ENCODE results near the gene N4BP2.

N4BP2 gene

DNA sequence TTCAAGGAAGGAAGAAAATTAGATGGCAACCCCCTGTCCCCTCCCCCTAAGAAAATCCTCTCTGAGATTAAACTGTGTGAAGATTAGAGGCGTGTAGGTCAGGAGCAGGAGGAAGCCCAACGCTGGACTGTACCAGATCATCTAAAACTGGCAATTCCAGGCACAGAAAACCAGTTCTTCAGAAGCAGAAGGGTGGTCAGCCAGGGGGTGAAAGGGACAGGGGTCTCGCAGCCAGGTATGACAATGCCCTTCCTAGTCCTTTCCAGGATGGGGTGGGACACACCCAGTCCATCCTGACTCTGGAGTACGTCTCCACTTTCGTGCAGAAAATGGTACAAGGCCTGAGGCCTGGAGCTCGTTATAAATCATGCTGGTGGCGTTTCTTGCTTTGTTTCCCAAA lies 136.9 kb downstream of the N4BP2 start:
- DNase-seq: no peak

DNA sequence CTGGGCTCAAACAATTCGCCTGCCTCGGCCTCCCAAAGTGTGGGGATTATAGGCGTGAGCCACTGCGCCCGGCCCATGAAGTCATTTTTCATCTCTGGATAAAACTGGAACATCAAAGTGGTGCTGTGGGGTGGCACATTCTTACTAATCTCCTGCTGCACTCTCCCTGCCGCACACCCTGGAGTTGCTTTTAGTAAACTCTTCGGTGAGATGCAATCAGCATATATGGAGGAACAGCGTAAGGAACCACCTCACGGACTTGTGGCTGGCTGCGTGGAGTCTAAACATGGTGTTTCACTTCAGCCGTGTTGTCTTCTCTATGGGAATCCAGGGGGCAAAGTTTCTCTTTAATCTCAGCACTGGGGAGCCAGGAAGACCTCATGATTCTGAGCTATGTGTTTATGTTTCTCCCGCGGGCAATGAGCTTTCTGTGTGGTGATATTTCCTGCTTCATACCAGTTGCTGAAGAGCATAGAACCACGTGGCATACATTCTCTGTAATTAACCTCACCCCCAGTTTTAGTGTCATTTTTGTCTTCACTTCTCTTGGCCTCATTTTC lies 138.0 kb downstream of the N4BP2 start:
- no peak for DNase-seq

DNA sequence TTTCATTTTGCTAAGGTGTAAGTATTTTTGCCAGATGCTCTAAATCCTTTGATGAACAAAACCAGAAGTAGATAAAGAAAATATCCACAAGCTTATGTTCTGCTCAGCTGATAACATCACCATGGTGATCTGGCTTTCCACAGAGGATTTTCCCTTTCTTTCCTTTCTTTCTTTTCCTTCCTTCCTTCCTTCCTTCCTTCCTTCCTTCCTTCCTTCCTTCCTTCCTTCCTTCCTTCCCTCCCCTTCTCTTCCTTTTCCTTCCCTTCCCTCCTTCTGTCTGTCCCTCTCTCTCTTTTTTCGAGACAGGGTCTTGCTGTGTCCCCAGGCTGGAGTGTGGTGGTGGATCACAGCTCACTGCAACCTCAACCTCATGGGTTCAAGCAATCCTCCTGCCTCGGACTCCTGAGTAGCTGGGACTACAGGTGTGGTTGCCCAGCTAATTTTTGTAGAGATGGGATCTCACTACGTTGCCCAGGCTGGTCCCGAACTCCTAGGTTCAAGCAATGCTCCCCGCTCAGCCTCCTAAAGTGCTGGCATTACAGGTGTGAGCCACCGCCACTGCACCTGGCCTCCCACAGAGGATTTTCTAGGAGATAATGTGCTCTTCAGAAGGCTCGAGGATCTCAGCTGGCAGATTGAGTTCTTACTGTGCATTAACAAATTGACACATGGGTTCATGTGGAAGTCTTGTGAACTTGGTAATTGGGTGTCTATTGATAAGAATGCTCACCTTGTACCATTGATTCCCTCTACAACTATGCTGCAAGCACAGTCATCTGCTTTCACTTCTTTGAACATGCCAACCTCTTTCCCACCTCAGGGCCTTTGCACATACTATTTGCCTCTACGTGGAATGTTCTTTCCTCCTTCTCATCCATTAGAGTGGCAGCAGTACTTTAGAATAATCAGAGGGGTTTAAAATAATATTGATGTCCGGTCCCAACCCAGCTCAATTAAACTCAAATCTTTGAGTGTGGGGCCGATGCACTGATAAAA lies 138.8 kb downstream of the N4BP2 start:
- no peak for DNase-seq

DNA sequence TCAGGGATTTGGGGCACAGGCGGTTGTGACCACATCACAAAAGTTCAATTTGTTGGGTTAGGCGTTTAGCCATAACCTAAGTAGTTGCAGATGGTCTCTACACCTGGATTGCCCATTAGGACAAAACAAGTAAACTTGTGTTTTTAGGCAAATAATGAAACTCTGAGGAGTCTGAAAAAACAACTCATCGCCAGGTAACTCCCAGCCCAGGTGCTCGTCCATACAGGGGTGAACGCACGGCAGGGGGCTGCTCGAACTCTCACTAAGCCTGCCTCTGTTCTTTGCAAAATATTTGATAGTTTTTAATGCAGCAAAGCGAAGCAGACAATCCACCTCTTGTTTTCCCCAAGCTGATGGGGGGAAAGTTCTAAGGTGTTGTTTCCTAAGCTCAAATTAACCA lies 139.6 kb downstream of the N4BP2 start:
- no peak for DNase-seq

DNA sequence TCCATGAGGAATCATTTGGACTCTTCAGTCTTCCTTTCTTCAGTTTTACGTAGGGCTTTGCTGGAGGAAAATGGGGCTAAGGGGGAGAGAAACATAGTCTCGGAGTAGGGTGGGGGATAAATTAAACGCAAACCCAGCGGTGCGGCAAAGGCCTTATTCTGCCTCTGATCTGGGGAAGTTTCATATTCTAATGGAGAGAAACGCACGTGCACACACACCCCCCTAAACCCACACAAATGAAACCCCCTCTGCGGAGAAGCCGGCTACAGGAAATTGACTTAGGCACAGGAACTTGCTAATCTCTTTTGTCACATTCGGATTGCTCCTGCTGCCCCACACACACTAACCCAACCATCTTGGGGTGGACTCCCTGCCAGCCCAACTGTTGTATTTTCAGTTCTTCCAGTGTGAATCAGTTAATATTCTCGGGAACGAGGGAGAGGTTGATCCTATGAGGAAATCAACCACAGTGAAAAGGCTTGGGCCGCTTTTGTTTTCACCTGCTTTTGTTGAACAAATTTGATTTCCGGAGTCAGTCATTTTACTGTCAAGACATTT lies 140.2 kb downstream of the N4BP2 start, which contains the start of gene RHOH:
Gene RHOH, plus strand, starts transcription at position 308 of the 558 bp plus-strand sequence. CDS start 46,356 bp downstream, outside the sequence.
- DNase-seq: no peak

DNA sequence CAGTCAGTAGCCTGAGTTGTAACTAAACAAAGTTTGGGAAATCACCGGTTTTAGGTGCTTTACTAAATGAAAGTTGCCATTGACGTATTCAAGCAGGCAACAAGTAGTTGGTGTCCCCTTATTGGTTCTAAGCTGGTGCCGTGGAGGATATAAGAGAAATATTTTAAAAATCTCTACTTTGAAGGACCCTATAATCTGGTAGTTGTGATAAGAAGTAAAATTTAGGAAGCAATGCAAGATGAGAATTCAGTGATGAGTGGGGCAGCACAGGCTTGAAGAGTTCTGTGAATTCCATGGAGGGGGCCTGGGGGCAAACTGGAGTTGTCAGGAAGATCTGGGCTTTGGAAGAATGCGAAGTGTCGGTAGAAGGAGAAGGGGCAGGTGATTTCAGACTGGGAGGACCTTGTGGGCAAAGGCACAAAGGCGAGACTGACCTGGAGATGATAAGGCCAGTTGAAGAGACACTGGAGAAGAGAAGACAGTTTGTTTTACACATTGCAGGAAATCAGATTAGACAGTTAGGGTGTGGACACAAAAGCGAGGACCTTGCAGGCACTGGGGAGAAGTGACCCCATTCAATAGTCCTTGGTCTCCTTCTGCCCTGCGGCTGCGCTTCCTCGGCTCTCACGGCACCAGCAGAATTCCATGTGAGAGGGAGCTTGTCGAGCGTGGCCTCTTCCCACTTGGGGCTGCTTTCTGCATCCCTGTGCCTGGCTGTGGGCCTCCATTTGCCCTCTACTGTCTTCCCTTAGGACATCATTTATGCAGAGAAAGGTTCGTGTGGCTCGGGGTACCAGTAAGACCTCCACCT lies 141.4 kb downstream of the N4BP2 start:
- no peak for DNase-seq

DNA sequence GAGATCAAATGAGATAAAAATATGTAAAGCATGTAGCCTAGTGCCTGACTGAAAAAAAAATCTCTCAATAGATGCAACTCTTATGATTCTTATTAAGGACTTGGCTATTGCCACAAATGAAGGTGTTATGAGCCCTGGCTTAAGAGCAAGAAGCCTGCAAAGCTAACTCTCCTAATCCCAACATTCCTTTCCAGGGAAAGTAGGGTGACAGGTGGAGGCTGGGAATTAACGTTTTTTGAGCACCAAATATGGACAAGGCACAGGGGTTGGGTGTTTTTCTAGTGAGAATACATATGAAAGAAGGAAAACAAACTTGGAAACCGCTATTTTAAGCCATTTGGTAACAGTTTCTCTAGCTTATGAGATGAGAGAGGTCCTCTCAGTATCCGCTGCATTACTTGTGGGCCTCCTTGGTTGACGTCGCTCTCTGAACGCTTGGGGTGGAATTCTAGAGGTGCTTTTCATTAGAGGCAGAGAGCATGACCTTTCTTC lies 142.6 kb downstream of the N4BP2 start:
- no peak for DNase-seq

DNA sequence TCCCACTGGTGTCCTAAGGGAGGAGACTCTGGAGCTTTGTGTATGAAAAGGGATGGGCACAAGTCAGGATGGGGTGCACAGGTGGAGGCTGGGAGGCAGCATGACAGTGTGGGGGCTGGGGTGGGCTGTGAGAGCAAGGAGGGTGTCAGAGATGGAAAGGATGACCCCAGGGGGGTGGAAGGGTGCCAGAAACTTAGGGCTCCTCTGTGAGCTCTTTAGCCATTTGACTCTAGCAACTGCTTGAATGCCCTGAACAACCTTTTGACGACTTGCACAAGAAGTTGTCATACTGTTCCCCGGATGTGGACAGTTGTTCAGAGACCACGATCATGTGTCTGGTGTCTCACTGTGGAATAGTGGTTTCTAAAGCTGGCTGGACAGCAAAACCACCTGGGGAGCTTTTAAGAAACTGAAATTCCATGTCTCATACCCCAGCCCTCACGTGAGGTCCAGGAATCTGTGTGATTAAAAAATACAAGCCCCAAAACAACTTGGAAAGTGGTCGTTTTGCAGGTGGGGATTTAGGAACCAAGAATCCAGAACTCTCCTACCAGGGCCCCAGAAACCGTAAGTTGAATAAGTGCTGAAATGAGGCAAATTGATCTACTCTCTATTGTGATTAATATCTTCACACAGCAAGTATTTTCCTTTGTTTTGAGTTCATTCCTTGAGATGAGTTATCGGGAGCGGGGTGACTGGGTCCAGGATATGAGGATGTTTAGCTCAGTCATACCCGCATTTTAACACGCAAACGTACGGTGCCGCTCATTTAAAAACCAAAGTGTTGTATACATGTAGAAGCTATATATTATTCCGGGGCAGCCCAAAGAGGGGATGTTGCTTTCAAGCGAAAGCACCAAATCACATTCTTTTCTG lies 143.6 kb downstream of the N4BP2 start:
- DNase-seq: no peak

DNA sequence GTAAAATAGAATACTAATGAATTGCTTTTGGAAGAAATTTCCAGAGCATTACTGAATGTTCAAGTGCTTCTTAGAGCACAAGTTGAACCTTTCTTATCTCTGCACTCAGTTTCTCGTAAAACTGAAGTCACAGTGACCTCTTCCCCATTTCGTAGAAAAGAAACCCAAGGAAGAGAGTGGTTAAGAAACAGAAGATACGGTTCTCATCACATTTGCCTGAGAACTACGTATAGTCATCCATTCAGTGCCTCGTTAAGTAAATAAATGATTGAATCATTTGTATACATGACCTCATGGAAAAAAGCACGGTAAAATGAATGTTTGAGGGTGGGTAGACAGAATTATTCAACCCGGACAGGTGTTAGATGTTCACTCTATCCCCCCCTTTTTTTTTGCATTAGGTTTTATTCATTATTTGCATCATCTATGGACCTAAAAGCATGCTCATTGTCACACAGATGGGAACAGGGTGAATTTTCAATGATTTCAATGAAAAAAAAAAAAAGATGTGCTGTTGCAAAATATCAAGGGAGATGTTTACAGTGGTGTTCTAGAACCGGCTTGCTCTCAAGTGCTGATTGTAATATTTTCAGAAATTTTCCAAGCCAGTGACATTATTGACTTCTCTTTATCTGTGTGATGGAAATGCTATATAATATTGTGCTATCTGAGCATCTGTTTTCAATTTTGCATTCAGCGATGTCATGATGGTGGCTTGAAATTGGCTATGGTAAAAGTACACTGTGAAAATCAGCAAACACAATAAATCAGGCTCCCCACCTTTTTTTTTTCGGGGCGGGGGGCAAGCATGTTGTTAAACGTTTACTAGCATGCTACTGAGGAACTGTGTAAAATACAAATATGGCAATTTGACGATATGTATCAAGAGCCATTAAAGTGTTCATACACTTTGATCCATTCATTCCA lies 144.5 kb downstream of the N4BP2 start:
- no peak for DNase-seq

DNA sequence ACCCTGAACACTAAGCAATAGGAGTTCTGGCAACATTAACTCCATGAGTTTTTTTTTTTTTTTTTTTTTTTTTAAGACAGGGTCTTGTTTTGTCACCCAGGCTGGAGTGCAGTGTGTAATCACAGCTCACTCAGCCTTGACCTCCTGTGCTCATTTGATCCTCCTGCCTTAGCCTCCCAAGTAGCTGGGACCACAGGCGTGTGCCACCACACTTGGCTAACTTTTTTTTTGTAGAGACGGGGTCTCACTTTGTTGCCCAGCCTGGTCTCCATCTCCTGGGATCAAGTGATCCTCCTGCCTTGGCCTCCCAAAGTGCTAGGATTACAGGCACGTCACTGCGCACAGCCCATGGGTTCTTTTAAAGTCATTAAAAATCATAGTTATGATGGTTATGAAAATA lies 145.2 kb downstream of the N4BP2 start:
- no peak for DNase-seq

DNA sequence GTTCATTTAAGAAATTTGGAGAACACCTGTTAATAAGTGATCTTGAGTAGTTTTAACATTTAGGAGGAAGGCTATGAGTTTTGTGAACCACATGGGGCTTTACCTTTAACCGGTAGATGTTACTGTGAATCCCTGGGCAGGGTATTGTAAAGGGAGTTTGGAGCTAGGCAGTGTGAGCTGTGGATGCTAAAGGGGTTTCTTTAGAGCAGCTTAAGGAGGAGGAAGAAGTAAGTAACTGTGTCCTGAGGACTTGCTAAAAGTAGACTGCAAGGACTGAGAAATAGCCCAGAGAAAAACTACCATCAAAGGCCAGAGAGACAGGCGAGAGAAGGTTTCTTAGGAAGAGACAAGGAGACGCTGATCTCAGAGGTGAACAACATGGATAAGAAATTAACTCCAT lies 145.8 kb downstream of the N4BP2 start:
- DNase-seq: no peak

DNA sequence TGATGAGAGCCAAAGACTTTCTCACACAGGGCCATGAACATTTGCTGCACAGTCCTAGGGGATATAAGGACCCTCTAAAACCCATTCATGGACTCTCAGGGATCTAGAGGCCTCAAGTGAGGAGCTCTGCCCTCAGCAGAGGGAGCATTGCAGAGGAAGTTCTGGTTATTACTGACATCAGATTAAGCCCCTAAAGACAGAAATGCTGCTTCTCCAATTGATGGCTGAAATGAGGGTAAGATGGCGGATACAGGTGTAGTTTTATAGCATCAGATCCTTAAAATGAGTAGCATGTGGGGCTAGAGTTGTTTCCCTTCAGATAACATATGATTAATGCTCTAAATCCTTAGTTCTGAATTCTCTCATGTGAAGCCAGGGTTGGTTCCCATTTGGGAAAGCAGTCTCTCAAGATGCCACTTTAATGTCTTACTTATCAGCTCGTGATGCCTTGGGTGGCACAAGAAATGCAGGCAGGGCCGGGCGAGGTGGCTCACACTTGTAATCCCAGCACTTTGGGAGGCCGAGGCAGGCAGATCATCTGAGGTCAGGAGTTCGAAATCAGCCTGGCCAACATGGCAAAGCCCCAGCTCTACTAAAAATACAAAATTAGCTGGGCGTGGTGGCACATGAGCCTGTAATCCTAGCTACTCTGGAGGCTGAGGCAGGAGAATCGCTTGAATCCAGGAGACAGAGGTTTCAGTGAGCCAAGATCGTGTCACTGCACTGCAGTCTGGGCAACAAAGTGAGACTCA lies 148.0 kb downstream of the N4BP2 start:
- DNase-seq: no peak

DNA sequence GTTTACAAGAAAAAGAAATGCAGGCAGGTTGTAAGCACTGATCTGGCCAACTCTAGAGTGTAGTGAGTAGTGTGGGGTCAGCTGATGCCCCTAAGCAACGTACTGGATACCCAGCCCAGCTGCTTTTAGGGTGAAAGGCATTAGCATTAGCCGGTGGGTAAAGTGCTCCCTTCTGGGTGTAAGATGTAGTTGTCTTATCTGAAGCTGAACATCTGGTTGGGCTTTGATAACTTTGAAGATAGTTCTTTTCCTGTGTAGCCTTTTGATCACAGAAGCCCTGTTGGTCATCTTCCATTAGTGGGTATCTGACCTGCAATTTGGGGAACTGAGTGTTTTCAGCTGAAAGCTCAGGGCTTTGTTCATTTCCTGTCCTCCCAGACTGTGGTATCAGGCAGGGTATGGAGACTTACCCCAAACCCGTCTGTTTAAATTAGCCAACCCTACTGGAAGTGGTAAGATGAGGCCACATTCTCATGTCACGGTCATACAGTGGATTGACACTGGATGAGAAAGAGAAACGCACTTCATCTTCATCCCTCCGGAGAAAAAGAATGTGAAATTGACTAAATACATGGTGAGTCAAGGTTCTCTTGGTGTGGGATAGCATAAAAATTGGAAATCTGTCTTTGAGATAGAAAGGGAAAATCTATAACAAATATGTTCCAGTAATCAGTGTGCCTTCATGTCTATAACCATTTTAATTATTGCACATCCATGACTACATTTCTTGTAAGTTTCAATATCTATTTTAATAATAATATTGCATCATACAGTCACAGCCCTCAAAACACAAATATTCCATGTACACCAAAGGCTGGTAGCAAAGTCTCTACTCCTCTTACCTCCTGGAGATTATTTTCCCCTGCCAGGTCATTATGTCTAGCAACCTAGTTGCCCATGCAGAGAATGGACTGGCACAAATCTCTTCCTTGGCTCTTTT lies 148.9 kb downstream of the N4BP2 start:
- DNase-seq: no peak

DNA sequence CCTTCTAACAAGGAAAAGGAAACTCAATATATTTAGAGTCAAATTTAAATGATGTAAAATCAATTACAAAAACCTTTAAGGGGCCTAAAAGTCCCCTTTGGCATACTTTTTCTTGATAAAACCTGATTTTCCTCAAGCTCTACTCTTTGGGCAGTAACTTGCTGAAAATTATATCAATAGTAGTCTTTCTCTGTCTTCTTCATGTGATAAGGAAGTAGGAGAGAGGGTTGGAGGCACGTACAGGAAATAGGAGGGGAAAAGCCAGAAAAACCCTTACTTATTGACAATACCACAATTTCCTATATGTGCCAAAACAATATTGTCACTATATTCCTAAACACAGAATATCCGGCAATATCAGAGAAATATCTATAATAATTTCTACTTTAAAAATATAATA lies 149.8 kb downstream of the N4BP2 start:
- no peak for DNase-seq

Data from NCI-H1930 (cell line).